PC-9 (cell line): ENCODE results near the gene PTCD3. TPM values are rescaled to one million over a fixed set of nuclear protein-coding genes. Genes with fewer than 3 reads are reported as not detected.

Source experiments
- BruUV-seq: library from RNA; stranded (reverse); fragments of 400-500 nt; replicated peaks from 2 replicates; lab custom pipeline; 2021; lab: Mats Ljungman, UMichigan
- CTCF ChIA-PET: fragments of 300-600 bp; sonication (Branson Sonifier 250); formaldehyde crosslinking; loops from one replicate; lab custom pipeline; 2022; ENCODE audit warnings: antibody characterized with exemption; lab: Charles Lee
- POLR2A ChIA-PET: fragments of 300-600 bp; sonication (Branson Sonifier 250); formaldehyde crosslinking; loops from one replicate; lab custom pipeline; 2022; ENCODE audit warnings: antibody characterized with exemption; ENCODE audit not compliant: unreplicated experiment; lab: Charles Lee
- DNase-seq, 2 experiments: peaks; one replicate each; pipeline versions ENCODE4 v3.0.0 to v3.0.0-alpha.2; 2015 to 2022; ENCODE audit warnings: mixed read lengths in 1 of 2
- H2AFZ ChIP-seq: fragments of 200-600 bp; sonication (generic); 2 replicates; pipeline ENCODE4 v1.8.1; 2017; ENCODE audit warnings: antibody characterized with exemption
- H3F3A ChIP-seq: fragments of 200-600 bp; sonication (generic); 2 replicates; pipeline ENCODE4 v1.8.1; 2017; ENCODE audit warnings: antibody characterized with exemption, mild to moderate bottlenecking, low read depth; ENCODE audit not compliant: insufficient read depth
- H3K27ac ChIP-seq: fragments of 200-600 bp; sonication (generic); 2 replicates; pipeline ENCODE4 v1.6.1; 2016; ENCODE audit warnings: mixed run types
- H3K27me3 ChIP-seq: fragments of 200-600 bp; sonication (generic); 2 replicates; pipeline ENCODE4 v1.6.1; 2016; ENCODE audit warnings: low read depth, mixed run types; ENCODE audit not compliant: insufficient read depth
- H3K36me3 ChIP-seq: fragments of 200-600 bp; sonication (generic); 2 replicates; pipeline ENCODE4 v1.6.1; 2016; ENCODE audit warnings: low read depth, mixed run types
- H3K4me1 ChIP-seq: fragments of 200-600 bp; sonication (generic); replicated peaks from 2 replicates; pipeline ENCODE4 v1.6.1; 2016; ENCODE audit warnings: mixed run types; ENCODE audit not compliant: insufficient read depth
- H3K4me2 ChIP-seq: fragments of 200-600 bp; sonication (generic); 2 replicates; pipeline ENCODE4 v1.6.1; 2017; ENCODE audit warnings: mixed run types
- H3K4me3 ChIP-seq: fragments of 200-600 bp; sonication (generic); 2 replicates; pipeline ENCODE4 v1.6.1; 2016; ENCODE audit warnings: mixed run types
- H3K79me2 ChIP-seq: fragments of 200-600 bp; sonication (generic); 2 replicates; pipeline ENCODE4 v1.6.1; 2017; ENCODE audit warnings: low read depth, mixed run types
- H3K9me2 ChIP-seq: fragments of 200-600 bp; sonication (generic); 2 replicates; pipeline ENCODE4 v1.8.1; 2017; ENCODE audit warnings: mild to moderate bottlenecking; ENCODE audit not compliant: insufficient read depth
- H3K9me3 ChIP-seq: fragments of 200-600 bp; sonication (generic); 2 replicates; pipeline ENCODE4 v1.8.1; 2016; ENCODE audit warnings: low read depth; ENCODE audit not compliant: insufficient read depth
- H4K20me1 ChIP-seq: fragments of 200-600 bp; sonication (generic); 2 replicates; pipeline ENCODE4 v1.8.1; 2017; ENCODE audit not compliant: insufficient read depth
- CTCF ChIP-seq: fragments of 200-600 bp; sonication (generic); conservative IDR thresholded peaks from 2 replicates; pipeline ENCODE4 v1.6.1; 2017; ENCODE audit warnings: mixed run types, antibody characterized with exemption, mild to moderate bottlenecking, moderate library complexity
- EZH2 ChIP-seq: fragments of 200-600 bp; sonication (generic); IDR thresholded peaks from 2 replicates; pipeline ENCODE4 v1.8.0; 2017; ENCODE audit warnings: antibody characterized with exemption, low read depth
- intact Hi-C: fragments of 100-400 bp; cut with micrococcal nuclease; formaldehyde crosslinking; loops from one replicate; pipeline ENCODE4 v1.10.0; 2022; ENCODE audit not compliant: unreplicated experiment
- total RNA-seq: library from RNA; stranded (reverse); gene quantifications from 2 replicates; pipeline ENCODE4 v1.2.3, GENCODE V29; 2021

PTCD3 gene
- total RNA-seq, 1 experiment from 2014 or later: 82.7 TPM

- H3K79me2 ChIP-seq: no peaks in the 10 kb centered on the region
- no TSS peak for BruUV-seq
- H3K27ac ChIP-seq: no peak overlapping the region
- H3F3A ChIP-seq: peaks cover 40% of the 10 kb centered on the region
- peaks cover 36% of the 10 kb centered on the region for H3K36me3 ChIP-seq
- ChIA-PET POLR2A (no interaction called here), CTCF (no interaction called here)
- H4K20me1 ChIP-seq: no peaks in the 10 kb centered on the region
- no peaks in the 10 kb centered on the region for H3K9me3 ChIP-seq
- no peak overlapping the region for H3K4me2 ChIP-seq
- no peaks in the 10 kb centered on the region for H3K27me3 ChIP-seq
- H3K4me1 ChIP-seq: no peaks in the 10 kb centered on the region
- no peaks in the 10 kb centered on the region for H3K9me2 ChIP-seq
- no peak overlapping the region for H2AFZ ChIP-seq
- no peak for TF ChIP-seq EZH2
- no peak for TF ChIP-seq CTCF
- no peak overlapping the region for H3K4me3 ChIP-seq
- intact Hi-C loops: no loop called here
- no peak for DNase-seq
Observed at GRCh38 chr2:86139981-86140380, 33.9 kb downstream of the PTCD3 start.

DNA sequence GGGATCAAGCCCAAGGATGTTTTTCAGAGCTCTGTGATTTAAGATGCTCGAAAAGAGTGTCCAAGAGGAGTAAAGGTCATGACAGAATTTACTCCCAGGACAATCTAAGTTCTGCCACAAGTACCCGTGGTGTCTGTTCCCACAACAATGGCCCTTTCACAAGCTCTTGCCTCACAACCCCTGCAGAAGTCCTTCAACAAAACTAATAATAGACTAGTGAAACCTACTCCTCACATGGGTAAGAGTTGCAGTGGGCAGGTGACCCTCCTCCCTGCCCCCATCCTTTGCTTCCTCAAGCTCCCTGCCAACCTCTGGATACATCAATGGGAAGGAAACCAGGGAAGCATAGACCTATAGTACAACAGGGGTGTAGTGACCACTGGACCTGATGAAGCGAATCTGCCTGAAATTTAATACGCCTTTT, 34.9 kb downstream of the PTCD3 start:
- Histone ChIP-seq H3K79me2 (no peaks in the 10 kb centered on the region), H4K20me1 (no peaks in the 10 kb centered on the region), H3K9me3 (no peaks in the 10 kb centered on the region), H3K9me2 (no peaks in the 10 kb centered on the region), H3K27me3 (no peaks in the 10 kb centered on the region), H3K36me3 (peaks cover 35% of the 10 kb centered on the region), H3K4me1 (no peaks in the 10 kb centered on the region), H3K27ac (no peak overlapping the region), H3F3A (peaks cover 44% of the 10 kb centered on the region), H3K4me3 (no peak overlapping the region), H3K4me2 (no peak overlapping the region), H2AFZ (no peak overlapping the region)
- intact Hi-C loops: no loop called here
- TF ChIP-seq EZH2 (no peak), CTCF (no peak)
- ChIA-PET POLR2A (no interaction called here), CTCF (interaction anchor here (0.6 kb wide), 1 partner anchor 26 kb away, joined by 8 read pairs; no protein-coding TSS in a partner anchor)
- BruUV-seq: no TSS peak
- no peak for DNase-seq

DNA sequence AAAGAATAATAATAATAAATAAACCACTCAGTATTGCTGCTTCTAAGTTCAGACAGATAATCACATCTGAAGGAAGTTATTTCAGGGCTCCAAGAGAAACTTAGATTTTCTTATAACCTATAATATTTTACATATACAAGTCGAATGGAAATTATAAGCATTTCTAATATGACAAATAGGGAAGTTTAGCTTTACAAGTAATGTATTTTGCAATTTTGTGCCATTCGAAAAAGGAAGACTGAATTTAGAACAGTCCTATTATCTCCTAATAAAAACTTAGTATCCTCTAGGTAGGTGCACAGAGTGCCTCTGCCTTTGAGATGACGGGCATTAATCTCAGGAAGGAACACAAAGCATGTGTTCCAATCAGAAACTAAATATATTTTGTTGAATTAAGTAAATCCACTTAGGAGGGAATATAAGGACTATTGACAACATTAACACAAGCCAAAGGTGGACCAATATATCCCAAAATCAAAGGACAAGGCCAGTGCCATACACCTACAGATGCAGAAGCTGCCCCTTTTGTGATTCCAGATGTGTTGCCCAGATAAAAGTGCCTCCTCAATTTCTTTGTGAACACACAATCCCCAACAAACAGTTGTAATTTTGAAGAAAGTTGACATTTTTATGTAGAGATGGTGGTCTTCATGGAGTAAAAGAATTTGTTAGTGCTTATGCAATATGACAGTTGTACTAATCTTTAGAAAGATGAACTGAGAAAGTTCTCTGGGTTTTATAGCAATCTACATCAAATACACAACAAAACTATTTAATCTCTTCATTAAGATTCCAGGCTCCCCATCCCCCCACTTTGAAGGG, 36.6 kb downstream of the PTCD3 start:
- no peaks in the 10 kb centered on the region for H4K20me1 ChIP-seq
- no TSS peak for BruUV-seq
- H3K79me2 ChIP-seq: no peaks in the 10 kb centered on the region
- DNase-seq: no peak
- H3K27ac ChIP-seq: no peak overlapping the region
- no peak overlapping the region for H3K4me3 ChIP-seq
- CTCF ChIA-PET: no interaction called here
- POLR2A ChIA-PET: no interaction called here
- no peaks in the 10 kb centered on the region for H3K9me3 ChIP-seq
- peaks cover 35% of the 10 kb centered on the region for H3K36me3 ChIP-seq
- peaks cover 48% of the 10 kb centered on the region for H3F3A ChIP-seq
- intact Hi-C loops: no loop called here
- no peaks in the 10 kb centered on the region for H3K9me2 ChIP-seq
- no peak overlapping the region for H3K4me2 ChIP-seq
- no peaks in the 10 kb centered on the region for H3K4me1 ChIP-seq
- H2AFZ ChIP-seq: no peak overlapping the region
- no peaks in the 10 kb centered on the region for H3K27me3 ChIP-seq
- TF ChIP-seq CTCF (no peak), EZH2 (no peak)
